NCI-H1417 (cell line): Measurements from ENCODE around the gene MAN1A1.

Source experiments
- DNase-seq, 3 experiments: peaks; one replicate each; lab custom pipeline; 2025; lab: John Stamatoyannopoulos, UW

The MAN1A1 gene

GRCh38 chr6:119346450-119346849 is 3.1 kb downstream of the MAN1A1 start:
- no peak for DNase-seq

- DNase-seq = no peak
Measured at GRCh38 chr6:119345114-119345513, 4.4 kb downstream of the MAN1A1 start.

GRCh38 chr6:119344306-119344705 is 5.3 kb downstream of the MAN1A1 start:
- no peak for DNase-seq

- no peak for DNase-seq
Measured at GRCh38 chr6:119343573-119344146, 5.9 kb downstream of the MAN1A1 start.

GRCh38 chr6:119343167-119343566 is 6.4 kb downstream of the MAN1A1 start:
- DNase-seq = no peak

GRCh38 chr6:119342430-119342829 is 7.1 kb downstream of the MAN1A1 start:
- no peak for DNase-seq

- DNase-seq = no peak
Measured at GRCh38 chr6:119340796-119341487, 8.6 kb downstream of the MAN1A1 start.

- DNase-seq = no peak
Measured at GRCh38 chr6:119339941-119340456, 9.6 kb downstream of the MAN1A1 start.

- DNase-seq = no peak
Measured at GRCh38 chr6:119337762-119338161, 11.8 kb downstream of the MAN1A1 start.

GRCh38 chr6:119337252-119337651 is 12.3 kb downstream of the MAN1A1 start:
- no peak for DNase-seq

GRCh38 chr6:119334535-119335264 is 14.9 kb downstream of the MAN1A1 start:
- DNase-seq = no peak

- peak in 2 of 3 experiments; percentile 19 to 43 for DNase-seq
Measured at GRCh38 chr6:119333707-119334295, 15.8 kb downstream of the MAN1A1 start.

- DNase-seq = no peak
Measured at GRCh38 chr6:119333063-119333609, 16.4 kb downstream of the MAN1A1 start.

GRCh38 chr6:119331663-119332286 is 17.8 kb downstream of the MAN1A1 start:
- DNase-seq = peak in 2 of 3 experiments; percentile 30 to 61

- no peak for DNase-seq
Measured at GRCh38 chr6:119330520-119331113, 18.9 kb downstream of the MAN1A1 start.

- DNase-seq = no peak
Measured at GRCh38 chr6:119329794-119330180, 19.8 kb downstream of the MAN1A1 start.

GRCh38 chr6:119328892-119329793 is 20.4 kb downstream of the MAN1A1 start:
- no peak for DNase-seq

- DNase-seq = no peak
Measured at GRCh38 chr6:119328254-119328653, 21.3 kb downstream of the MAN1A1 start.

GRCh38 chr6:119327810-119328209 is 21.8 kb downstream of the MAN1A1 start:
- no peak for DNase-seq

- DNase-seq = no peak
Measured at GRCh38 chr6:119326291-119327005, 23.1 kb downstream of the MAN1A1 start.
